ENCODE measurements around the gene TRMT44.

GRCh38 chr4:8439168-8439567 lies 1.4 kb upstream of the TRMT44 start:
- TF ChIP-seq POLR2AphosphoS5 (IDR thresholded peaks at IDR 0.05; ENCODE audit: low read depth, low read length) (no peak), CTCF (IDR thresholded peaks at IDR 0.05 in 2 of 3, conservative IDR thresholded peaks at IDR 0.05 in 1 of 3; ENCODE audit: borderline replicate concordance in 1 of 3, insufficient read depth in 1 of 3, low read depth in 2 of 3, low read length in 2 of 3) (no peak)
